HUES48 (cell line): Measurements from ENCODE around the gene PPP6R2.

ENCODE experiments used
- H3K27ac ChIP-seq: one replicate; pipeline ENCODE4 v1.7.0; 2013; ENCODE audit warnings: low read depth, low read length, inconsistent platforms
- H3K27me3 ChIP-seq: 2 replicates; pipeline ENCODE4 v1.6.1; 2013; ENCODE audit warnings: mild to moderate bottlenecking, low read length; ENCODE audit not compliant: control insufficient read depth, insufficient read depth
- H3K36me3 ChIP-seq: 2 replicates; pipeline ENCODE4 v1.6.1; 2013; ENCODE audit warnings: low read length; ENCODE audit not compliant: control insufficient read depth, insufficient read depth
- H3K4me1 ChIP-seq: 2 replicates; pipeline ENCODE4 v1.6.1; 2013; ENCODE audit warnings: mild to moderate bottlenecking, low read length; ENCODE audit not compliant: control insufficient read depth, insufficient read depth
- H3K4me3 ChIP-seq: 2 replicates; pipeline ENCODE4 v1.5.1; 2013; ENCODE audit warnings: mild to moderate bottlenecking, low read depth, low read length
- H3K9ac ChIP-seq: 2 replicates; pipeline ENCODE4 v1.6.1; 2013; ENCODE audit warnings: mild to moderate bottlenecking, low read depth, low read length, moderate library complexity
- H3K9me3 ChIP-seq: 2 replicates; pipeline ENCODE4 v1.6.1; 2013; ENCODE audit warnings: low read length; ENCODE audit not compliant: control insufficient read depth, insufficient read depth

PPP6R2 gene

GRCh38 chr22:50459016-50459415 lies 115.9 kb downstream of the PPP6R2 start:
- Histone ChIP-seq H3K4me1 (no peaks in the 10 kb centered on the region), H3K9ac (no peak overlapping the region), H3K27me3 (no peaks in the 10 kb centered on the region), H3K36me3 (peaks cover 85% of the 10 kb centered on the region), H3K4me3 (no peak overlapping the region), H3K27ac (no peak overlapping the region), H3K9me3 (no peaks in the 10 kb centered on the region)

DNA sequence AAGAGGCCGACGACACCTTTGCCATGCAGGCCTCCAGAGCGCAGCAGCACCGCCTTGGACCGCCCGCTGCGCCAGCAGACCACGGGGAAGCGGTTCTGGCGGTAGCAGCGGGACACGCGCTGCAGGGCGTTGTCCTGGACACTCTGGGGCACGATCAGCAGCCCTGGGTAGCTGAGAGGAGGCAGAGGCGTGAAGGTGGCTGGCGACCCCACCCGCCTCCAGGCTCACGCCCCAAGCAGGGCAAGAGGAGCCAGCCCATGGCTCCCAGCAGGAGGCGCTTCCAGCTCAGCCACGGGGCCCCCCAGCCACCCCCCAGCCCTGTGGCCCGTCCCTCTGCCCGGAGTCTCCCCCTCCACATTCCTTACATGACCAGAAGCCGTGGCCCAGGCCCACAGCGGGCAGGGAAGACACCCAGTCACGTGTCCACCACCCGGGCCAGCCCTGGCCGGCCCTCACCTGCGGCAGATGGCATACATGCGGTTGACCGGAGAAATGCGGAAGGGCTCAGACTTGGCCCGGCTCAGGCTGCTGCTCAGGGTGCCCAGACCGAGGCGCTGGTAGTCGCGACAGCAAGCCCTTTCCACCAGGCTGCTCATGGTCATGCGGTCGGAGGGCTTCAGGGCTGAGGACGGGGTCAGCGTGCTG lies 116.5 kb downstream of the PPP6R2 start:
- H3K4me3 ChIP-seq: no peak overlapping the region
- no peaks in the 10 kb centered on the region for H3K4me1 ChIP-seq
- no peaks in the 10 kb centered on the region for H3K9me3 ChIP-seq
- H3K36me3 ChIP-seq: peaks cover 85% of the 10 kb centered on the region
- H3K27me3 ChIP-seq: no peaks in the 10 kb centered on the region
- H3K9ac ChIP-seq: no peak overlapping the region
- no peak overlapping the region for H3K27ac ChIP-seq

GRCh38 chr22:50460938-50461337 lies 117.8 kb downstream of the PPP6R2 start:
- no peaks in the 10 kb centered on the region for H3K9me3 ChIP-seq
- peaks cover 84% of the 10 kb centered on the region for H3K36me3 ChIP-seq
- no peaks in the 10 kb centered on the region for H3K4me1 ChIP-seq
- H3K4me3 ChIP-seq: no peak overlapping the region
- no peak overlapping the region for H3K27ac ChIP-seq
- no peaks in the 10 kb centered on the region for H3K27me3 ChIP-seq
- no peak overlapping the region for H3K9ac ChIP-seq

DNA sequence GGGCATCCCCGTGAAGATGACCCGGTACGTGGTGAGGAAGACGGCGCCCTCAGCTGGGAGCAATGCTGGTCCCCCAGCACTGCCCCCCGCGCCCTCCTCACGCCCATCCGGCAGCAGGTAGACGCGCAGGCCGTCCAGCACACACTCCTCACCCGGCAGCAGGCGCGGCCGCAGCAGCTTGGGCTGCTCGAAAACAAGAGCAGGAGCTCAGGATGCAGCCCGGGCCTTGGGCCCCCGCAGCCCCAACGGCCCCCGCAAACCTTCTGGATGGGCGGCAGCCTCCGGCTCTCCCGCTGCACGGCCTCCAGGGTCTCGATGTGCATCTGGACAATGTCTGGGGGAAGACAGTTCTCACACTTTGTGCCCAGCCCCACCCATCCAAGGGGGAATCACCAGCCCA lies 118.4 kb downstream of the PPP6R2 start:
- Histone ChIP-seq H3K4me1 (no peaks in the 10 kb centered on the region), H3K27ac (no peak overlapping the region), H3K36me3 (peaks cover 87% of the 10 kb centered on the region), H3K27me3 (no peaks in the 10 kb centered on the region), H3K9ac (no peak overlapping the region), H3K9me3 (no peaks in the 10 kb centered on the region), H3K4me3 (no peak overlapping the region)

- H3K27me3 ChIP-seq: no peaks in the 10 kb centered on the region
- no peaks in the 10 kb centered on the region for H3K4me1 ChIP-seq
- H3K9ac ChIP-seq: no peak overlapping the region
- no peak overlapping the region for H3K27ac ChIP-seq
- no peak overlapping the region for H3K4me3 ChIP-seq
- peaks cover 92% of the 10 kb centered on the region for H3K36me3 ChIP-seq
- H3K9me3 ChIP-seq: no peaks in the 10 kb centered on the region
These were observed 118.9 kb downstream of the PPP6R2 start for GRCh38 chr22:50461979-50462540.

- Histone ChIP-seq H3K27ac (no peak overlapping the region), H3K9me3 (no peaks in the 10 kb centered on the region), H3K27me3 (no peaks in the 10 kb centered on the region), H3K36me3 (peaks cover 89% of the 10 kb centered on the region), H3K4me1 (no peaks in the 10 kb centered on the region), H3K9ac (no peak overlapping the region), H3K4me3 (no peak overlapping the region)
These were observed 120.2 kb downstream of the PPP6R2 start for GRCh38 chr22:50463188-50463900.

DNA sequence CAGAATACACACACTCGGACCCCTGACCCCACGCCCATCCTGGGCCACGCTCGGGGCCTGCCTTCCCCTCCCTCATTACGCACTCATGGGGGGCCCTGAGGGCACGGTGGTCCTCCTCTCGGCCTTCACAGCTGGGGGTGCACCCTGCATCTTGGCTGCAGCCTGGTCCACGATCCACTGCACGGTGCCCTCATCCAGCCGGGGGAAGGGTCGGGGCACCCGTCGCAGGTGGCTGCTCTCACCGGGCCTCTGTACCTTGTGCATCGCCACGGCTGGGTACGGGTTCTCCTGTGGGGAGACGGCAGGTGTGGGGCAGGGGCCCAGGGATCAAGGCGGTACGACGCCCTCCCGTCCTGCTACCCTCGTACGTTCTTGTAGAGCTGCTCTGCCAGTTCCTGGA lies 121.3 kb downstream of the PPP6R2 start:
- Histone ChIP-seq H3K4me3 (no peak overlapping the region), H3K27ac (no peak overlapping the region), H3K36me3 (peaks cover 78% of the 10 kb centered on the region), H3K9ac (no peak overlapping the region), H3K27me3 (no peaks in the 10 kb centered on the region), H3K9me3 (no peaks in the 10 kb centered on the region), H3K4me1 (no peaks in the 10 kb centered on the region)

DNA sequence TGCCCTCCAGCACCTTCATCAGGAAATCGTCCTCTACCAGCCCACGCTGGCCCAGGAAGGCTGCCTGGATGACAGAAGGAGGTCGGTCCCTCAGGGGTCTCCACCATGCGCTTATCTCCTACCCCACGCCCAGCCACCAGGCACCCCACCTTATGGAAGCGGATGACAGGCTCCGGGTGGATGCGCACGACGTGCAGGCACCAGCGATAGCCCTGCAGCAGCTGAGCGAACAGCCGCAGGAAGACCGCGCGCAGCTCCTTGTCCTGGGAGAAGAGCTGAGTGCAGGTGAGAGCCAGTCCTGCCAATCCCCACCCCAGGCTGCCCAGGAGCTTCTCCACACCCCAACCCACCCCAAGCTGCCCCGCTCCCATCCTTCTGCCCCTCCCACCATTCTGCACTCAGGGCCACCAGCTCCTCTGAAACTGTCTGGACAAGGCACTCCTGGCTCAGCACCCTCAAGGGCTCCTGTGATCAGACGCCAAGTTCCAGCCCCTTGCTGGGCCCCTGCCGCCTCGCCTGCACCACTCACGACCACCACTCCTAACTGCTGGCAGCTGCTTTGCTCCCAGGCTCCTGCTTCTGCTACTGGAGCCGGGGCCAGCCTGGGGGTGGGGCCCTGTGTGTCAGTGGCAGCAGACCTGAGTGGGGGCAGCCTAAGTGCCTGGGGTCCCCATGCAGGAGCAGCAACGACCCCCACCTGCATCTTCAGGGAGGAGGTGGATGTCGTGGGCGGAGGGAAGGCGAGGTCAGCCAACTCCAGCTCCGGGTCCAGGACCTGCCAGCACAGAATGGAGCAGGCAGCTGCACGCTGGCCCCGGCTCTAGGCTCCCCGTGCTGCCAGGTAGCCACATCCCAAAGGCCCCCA lies 122.2 kb downstream of the PPP6R2 start:
- Histone ChIP-seq H3K4me3 (no peak overlapping the region), H3K9me3 (no peaks in the 10 kb centered on the region), H3K27me3 (no peaks in the 10 kb centered on the region), H3K27ac (no peak overlapping the region), H3K9ac (no peak overlapping the region), H3K36me3 (peaks cover 69% of the 10 kb centered on the region), H3K4me1 (peaks cover 4% of the 10 kb centered on the region)

- Histone ChIP-seq H3K4me1 (peaks cover 6% of the 10 kb centered on the region), H3K27ac (no peak overlapping the region), H3K27me3 (no peaks in the 10 kb centered on the region), H3K36me3 (peaks cover 50% of the 10 kb centered on the region), H3K9me3 (no peaks in the 10 kb centered on the region), H3K9ac (no peak overlapping the region), H3K4me3 (no peak overlapping the region)
These were observed 124.2 kb downstream of the PPP6R2 start for GRCh38 chr22:50467341-50467740.

DNA sequence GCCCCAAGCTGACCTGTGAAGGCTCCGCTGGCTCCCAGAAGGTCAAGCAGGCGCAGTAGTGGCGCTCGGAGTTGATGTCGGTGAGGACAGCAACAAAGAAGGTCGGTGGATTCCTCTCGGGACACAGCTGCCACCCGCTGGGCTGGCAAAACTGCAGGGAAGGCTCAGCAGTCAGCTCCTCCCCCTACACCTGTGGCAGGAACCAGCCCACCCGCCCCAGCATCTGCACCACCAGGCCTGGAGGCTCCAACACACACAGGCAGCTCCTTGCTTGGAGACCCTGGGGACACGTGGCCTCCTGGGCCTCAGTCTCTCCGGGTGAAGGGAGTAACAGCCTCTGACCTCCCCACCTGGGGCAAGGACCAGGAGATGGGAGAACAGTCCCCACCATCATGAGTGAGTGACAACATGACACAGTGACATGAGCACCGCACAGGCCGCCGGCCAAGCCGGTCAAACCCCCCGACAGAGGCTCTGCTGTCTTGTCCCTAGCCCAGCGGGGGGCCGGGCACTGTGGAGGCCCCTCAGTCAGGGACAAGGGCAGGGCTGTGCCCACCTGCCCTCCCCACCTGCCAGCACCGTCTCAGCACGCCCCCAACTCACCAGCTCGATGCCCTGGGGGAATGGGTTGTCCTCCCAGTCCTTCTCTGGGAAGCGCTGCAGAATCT lies 124.8 kb downstream of the PPP6R2 start:
- Histone ChIP-seq H3K9ac (no peak overlapping the region), H3K27ac (no peak overlapping the region), H3K4me3 (no peak overlapping the region), H3K4me1 (peaks cover 6% of the 10 kb centered on the region), H3K9me3 (no peaks in the 10 kb centered on the region), H3K36me3 (peaks cover 45% of the 10 kb centered on the region), H3K27me3 (no peaks in the 10 kb centered on the region)
